Endothelial cell of umbilical vein (primary cell): ENCODE data around the gene TMEM95. TPM values are rescaled to one million over a fixed set of nuclear protein-coding genes. Genes with fewer than 3 reads are reported as not detected.

ENCODE experiments used
- BruUV-seq: library from RNA; stranded (reverse); fragments of 400-500 nt; replicated peaks from 2 replicates; lab custom pipeline; 2021; lab: Mats Ljungman, UMichigan
- CTCF ChIA-PET: fragments of 300-600, 350-600 bp; sonication (Branson Sonifier 250); formaldehyde crosslinking; loops from one replicate; lab custom pipeline; 2021; ENCODE audit warnings: antibody characterized with exemption, inconsistent platforms; lab: Charles Lee
- POLR2A ChIA-PET: fragments of 300-600, 350-600 bp; sonication (Branson Sonifier 250); formaldehyde crosslinking; loops from one replicate; lab custom pipeline; 2021; ENCODE audit warnings: antibody characterized with exemption, inconsistent platforms; lab: Charles Lee
- DNase-seq: peaks from one replicate; pipeline ENCODE4 v3.0.0-alpha.2; 2011; ENCODE audit warnings: low read depth, low spot score
- FAIRE-seq: peaks from 2 replicates; lab custom pipeline; 2011; peaks lifted over from hg19 to GRCh38; lab: Jason Lieb, UNC
- H2AFZ ChIP-seq: 2 replicates; pipeline ENCODE4 v1.6.0; 2012; ENCODE audit warnings: low read depth, low read length, control low read depth, inconsistent platforms
- H3K27ac ChIP-seq: 2 replicates; pipeline ENCODE4 v1.5.1; 2011; ENCODE audit warnings: low read depth, mild to moderate bottlenecking, control low read depth, low read length, moderate library complexity; ENCODE audit not compliant: insufficient read depth
- H3K27me3 ChIP-seq, 2 experiments: 2 replicates each; pipeline versions ENCODE4 v1.6.0 to v1.6.1; 2011; ENCODE audit warnings: low read length in 2 of 2, mixed read lengths in 1 of 2; ENCODE audit not compliant: control insufficient read depth in 2 of 2, insufficient read depth in 2 of 2
- H3K36me3 ChIP-seq, 2 experiments: 2 replicates in 1 of 2; 3 replicates in 1 of 2; pipeline ENCODE4 v1.5.1; 2011; ENCODE audit warnings: low read length in 2 of 2, mild to moderate bottlenecking in 1 of 2, moderate library complexity in 1 of 2; ENCODE audit not compliant: control insufficient read depth in 2 of 2, insufficient read depth in 2 of 2; ENCODE audit errors: extremely low read depth in 1 of 2
- H3K4me1 ChIP-seq: 3 replicates; pipeline ENCODE4 v1.5.1; 2011; ENCODE audit warnings: mild to moderate bottlenecking, low read length; ENCODE audit not compliant: control insufficient read depth, insufficient read depth; ENCODE audit errors: extremely low read depth
- H3K4me2 ChIP-seq: 2 replicates; pipeline ENCODE4 v1.6.1; 2011; ENCODE audit warnings: low read length, control low read depth, mixed read lengths; ENCODE audit not compliant: insufficient read depth
- H3K4me3 ChIP-seq, 3 experiments: fragments of 200-600 bp in 1 of 3; sonication (generic), shearing (Covaris generic) in 1 of 3; replicated peaks in 1 of 3; 2 replicates each; pipeline ENCODE4 v1.5.1; 2011 to 2016; ENCODE audit warnings: control low read depth in 3 of 3, low read length in 3 of 3, mild to moderate bottlenecking in 2 of 3, inconsistent platforms in 1 of 3, low read depth in 1 of 3, moderate library complexity in 1 of 3; ENCODE audit not compliant: insufficient read depth in 1 of 3
- H3K79me2 ChIP-seq: 2 replicates; pipeline ENCODE4 v1.6.0; 2012; ENCODE audit warnings: low read length, inconsistent platforms; ENCODE audit not compliant: control insufficient read depth, insufficient read depth
- H3K9ac ChIP-seq: replicated peaks from 2 replicates; pipeline ENCODE3; 2011; ENCODE audit warnings: low read length, control low read depth; ENCODE audit not compliant: insufficient read depth; ENCODE audit errors: extremely low read depth
- H3K9me1 ChIP-seq: replicated peaks from 3 replicates; pipeline ENCODE4 v1.6.0; 2011; ENCODE audit warnings: mild to moderate bottlenecking, low read length; ENCODE audit not compliant: control insufficient read depth, insufficient read depth; ENCODE audit errors: extremely low read depth
- H3K9me3 ChIP-seq: replicated peaks from 2 replicates; pipeline ENCODE4 v1.5.1; 2012; ENCODE audit warnings: low read length, inconsistent platforms; ENCODE audit not compliant: control insufficient read depth, insufficient read depth
- H4K20me1 ChIP-seq: replicated peaks from 2 replicates; pipeline ENCODE3; 2011; ENCODE audit warnings: mild to moderate bottlenecking, low read length; ENCODE audit not compliant: control insufficient read depth, insufficient read depth; ENCODE audit errors: extremely low read depth
- CTCF ChIP-seq, 2 donors: IDR thresholded peaks; 1 replicate in 1 of 2; 2 replicates in 1 of 2; pipeline ENCODE4 v1.5.1; 2011; ENCODE audit warnings: low read length in 2 of 2, mild to moderate bottlenecking in 2 of 2, moderate library complexity in 2 of 2, control low read depth in 1 of 2, inconsistent platforms in 1 of 2, low read depth in 1 of 2; ENCODE audit not compliant: insufficient read depth in 1 of 2; ENCODE audit errors: extremely low read depth in 1 of 2
- EZH2 ChIP-seq: IDR thresholded peaks from 2 replicates; pipeline ENCODE4 v1.6.1; 2012; ENCODE audit warnings: borderline replicate concordance, low read depth, mild to moderate bottlenecking, moderate library complexity, low read length, inconsistent platforms; ENCODE audit not compliant: severe bottlenecking
- FOS ChIP-seq: IDR thresholded peaks from 2 replicates; pipeline ENCODE4 v1.6.1; 2011; ENCODE audit warnings: mild to moderate bottlenecking, low read length, moderate library complexity, borderline replicate concordance; ENCODE audit not compliant: insufficient read depth
- GATA2 ChIP-seq: IDR thresholded peaks from 2 replicates; pipeline ENCODE4 v1.7.0; 2011; ENCODE audit warnings: low read depth, mild to moderate bottlenecking, moderate library complexity, mixed read lengths, low read length; ENCODE audit not compliant: insufficient read length, insufficient read depth
- JUN ChIP-seq: IDR thresholded peaks from 2 replicates; pipeline ENCODE4 v1.6.1; 2011; ENCODE audit warnings: borderline replicate concordance, low read depth; ENCODE audit not compliant: insufficient read length, insufficient read depth
- MYC ChIP-seq: IDR thresholded peaks from one replicate; pipeline ENCODE4 v1.6.1; 2011; ENCODE audit warnings: mild to moderate bottlenecking, low read depth, low read length
- POLR2A ChIP-seq: IDR thresholded peaks from 2 replicates; pipeline ENCODE4 v1.6.1; 2012; ENCODE audit warnings: low read depth, mild to moderate bottlenecking, control low read depth, low read length
- dilution Hi-C: fragments of 300-500 bp; cut with MboI; formaldehyde crosslinking; loops from one replicate; pipeline ENCODE4 v1.15.0; 2019; ENCODE audit warnings: low sequenced_read_pairs; ENCODE audit not compliant: extremely low pct_ligation_motif_present
- intact Hi-C: fragments of 100-400 bp; cut with micrococcal nuclease; formaldehyde crosslinking; loops from one replicate; pipeline ENCODE4 v1.10.0; 2022
- polyA plus RNA-seq, 4 experiments: library from polyadenylated mRNA; depleted of rRNA in 3 of 4; stranded (reverse) in 3 of 4; unstranded in 1 of 4; fragments of >200 nt; gene quantifications; 2 replicates each; pipeline versions ENCODE4 v1.2.1 to v1.2.3, GENCODE V29; 2011 to 2012; ENCODE audit warnings: missing spikeins in 1 of 4
- total RNA-seq: library from RNA; stranded (reverse); gene quantifications from 2 replicates; pipeline ENCODE4 v1.2.3, GENCODE V29; 2021

TMEM95 gene
- total and polyA plus RNA-seq, 2 donors (not counting 3 experiments of a cell fraction or from before 2014, with no cell fraction given) = not detected

GRCh38 chr17:7392696-7393612, 38.0 kb downstream of the TMEM95 start:
- ChIA-PET CTCF (interaction anchor here (0.8 to 2.0 kb wide), 4 partner anchors 10 to 168 kb away, joined by 3 to 11 read pairs (median 8); partner anchors contain the start of gene TMEM256), POLR2A (interaction anchor here (1.1 kb wide), 1 partner anchor 21 kb away, joined by 3 read pairs; no protein-coding TSS in a partner anchor)
- Histone ChIP-seq H2AFZ (no peak overlapping the region), H3K27ac (no peak overlapping the region), H3K27me3 (no peaks in the 10 kb centered on the region), H3K9ac (no peak overlapping the region), H3K4me3 (peak overlapping the region in 1 of 3 experiments; percentile 93), H3K4me2 (peak overlapping the region; percentile 45), H3K4me1 (peaks cover 16% of the 10 kb centered on the region), H3K79me2 (no peaks in the 10 kb centered on the region), H3K9me3 (no peaks in the 10 kb centered on the region), H4K20me1 (no peaks in the 10 kb centered on the region), H3K36me3 (peaks cover 0 to 21% of the 10 kb centered on the region in 2 experiments), H3K9me1 (no peaks in the 10 kb centered on the region)
- intact Hi-C loops (loop anchor here (5.0 kb wide), 1 partner anchor 36 kb away; the partner anchor contains the start of gene TMEM95), dilution Hi-C loops (no loop called here)
- BruUV-seq = TSS peak; percentile 20
- DNase-seq = no peak
- no peak for TF ChIP-seq EZH2
- TF ChIP-seq MYC = no peak
- TF ChIP-seq POLR2A = no peak
- TF ChIP-seq FOS = no peak
- TF ChIP-seq JUN = no peak
- TF ChIP-seq CTCF (IDR thresholded peaks at IDR 0.05; ENCODE audit: extremely low read depth in 1 of 2, insufficient read depth in 1 of 2, low read depth in 1 of 2, low read length in 2 of 2) = no peak
- no peak for TF ChIP-seq GATA2
- peak; percentile 46 for FAIRE-seq
